Uterus (tissue), 4 donors: Measurements from ENCODE around the gene GRIK1. TPM values are rescaled to one million over a fixed set of nuclear protein-coding genes. Genes with fewer than 3 reads are reported as not detected.

Experiments used
- DNase-seq, 2 donors: peaks; one replicate each; pipeline ENCODE4 v3.0.0-alpha.2; 2019 to 2020
- H3K27ac ChIP-seq, 2 donors: fragments of 200-600 bp; sonication (generic); 1 replicate in 1 of 2; 2 replicates in 1 of 2; pipeline ENCODE4 v1.5.1; 2016 to 2018
- H3K27me3 ChIP-seq, 2 donors: fragments of 200-600 bp; sonication (generic); one replicate each; pipeline ENCODE4 v1.5.1; 2018 to 2019; ENCODE audit warnings: control low read depth in 1 of 2
- H3K36me3 ChIP-seq, 2 donors: fragments of 200-600 bp; sonication (generic); one replicate each; pipeline ENCODE4 v1.5.1; 2019; ENCODE audit warnings: control low read depth in 1 of 2
- H3K4me1 ChIP-seq, 2 donors: fragments of 200-600 bp; sonication (generic); one replicate each; pipeline ENCODE4 v1.5.1; 2018 to 2019; ENCODE audit warnings: control low read depth in 1 of 2
- H3K4me3 ChIP-seq, 2 donors: fragments of 200-600 bp; sonication (generic); 1 replicate in 1 of 2; 2 replicates in 1 of 2; pipeline ENCODE4 v1.5.1; 2018 to 2019; ENCODE audit warnings: mild to moderate bottlenecking in 1 of 2
- H3K9me3 ChIP-seq, 2 donors: fragments of 200-600 bp; sonication (generic); one replicate each; pipeline ENCODE4 v1.5.1; 2019; ENCODE audit warnings: control low read depth in 1 of 2
- CTCF ChIP-seq, 4 experiments: fragments of 200-600 bp in 2 of 4; fragments of 450-650 bp in 2 of 4; sonication (generic) in 2 of 4; IDR thresholded peaks; one replicate each; pipeline ENCODE4 v1.5.1; 2016 to 2019; ENCODE audit warnings: antibody characterized with exemption in 4 of 4, mild to moderate bottlenecking in 2 of 4, moderate library complexity in 1 of 4
- POLR2A ChIP-seq, 2 donors: fragments of 450-650 bp; IDR thresholded peaks; one replicate each; pipeline ENCODE4 v1.6.1; 2016; ENCODE audit warnings: antibody characterized with exemption in 2 of 2, mild to moderate bottlenecking in 1 of 2, moderate library complexity in 1 of 2
- intact Hi-C: fragments of 100-400 bp; cut with DNase I; formaldehyde crosslinking; loops from one replicate; pipeline ENCODE4 v1.15.1; 2023; ENCODE audit warnings: low total_unique reads
- total RNA-seq, 4 donors: library from RNA; depleted of rRNA in 3 of 4; stranded (reverse); fragments of >200 nt in 3 of 4; gene quantifications; one replicate each; pipeline versions ENCODE4 v1.1.0 to v1.2.4, GENCODE V29; 2014 to 2023
- donor health status: DM: yes; HTN: yes; CAD: no.

The GRIK1 gene
- total RNA-seq, result 1 to 10 TPM in 1 of 4 donors, under 1 TPM in 1, not detected in 2; 0.12 to 4.1 TPM

DNA sequence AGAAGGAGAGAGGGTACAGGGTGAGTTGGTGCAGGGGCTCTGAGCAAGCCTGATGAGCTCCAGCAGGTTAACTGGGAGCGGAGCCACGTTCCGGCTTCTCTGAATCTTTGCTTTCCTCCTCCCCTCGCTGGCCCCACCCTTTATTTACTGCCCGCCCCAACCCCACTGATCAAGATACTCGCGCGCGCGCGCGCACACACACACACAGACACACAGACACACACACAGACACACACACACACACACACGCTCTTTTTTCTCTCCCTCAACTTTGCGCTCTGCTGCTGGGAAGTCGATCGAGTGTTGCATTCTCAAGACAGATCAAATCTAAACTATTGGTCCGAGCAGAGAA, at the start of gene GRIK1:
TSS of gene GRIK1 (minus strand) at position 73 of the 352 bp plus-strand sequence.
- DNase-seq, result no peak
- Histone ChIP-seq H3K27me3 (peaks cover 0 to 10% of the 10 kb centered on the region in 2 donors), H3K4me3 (no peak within 1 kb of the TSS), H3K9me3 (no peaks in the 10 kb centered on the region), H3K27ac (no peak within 1 kb of the TSS), H3K36me3 (no peaks in the 10 kb centered on the region), H3K4me1 (no peaks in the 10 kb centered on the region)
- no peak for TF ChIP-seq CTCF (IDR thresholded peaks at IDR 0.05)
- TF ChIP-seq POLR2A (IDR thresholded peaks at IDR 0.05), result no peak
- intact Hi-C loops, result no loop called here

GRCh38 chr21:29987762-29988161, 48.0 kb upstream of the GRIK1 start:
- no peak for TF ChIP-seq POLR2A (IDR thresholded peaks at IDR 0.05)
- TF ChIP-seq CTCF (IDR thresholded peaks at IDR 0.05), result no peak
- DNase-seq, result no peak
- Histone ChIP-seq H3K27ac (no peak overlapping the region), H3K4me3 (no peak overlapping the region), H3K36me3 (no peaks in the 10 kb centered on the region), H3K9me3 (no peaks in the 10 kb centered on the region), H3K4me1 (no peaks in the 10 kb centered on the region), H3K27me3 (no peaks in the 10 kb centered on the region)
- intact Hi-C loops, result no loop called here

DNA sequence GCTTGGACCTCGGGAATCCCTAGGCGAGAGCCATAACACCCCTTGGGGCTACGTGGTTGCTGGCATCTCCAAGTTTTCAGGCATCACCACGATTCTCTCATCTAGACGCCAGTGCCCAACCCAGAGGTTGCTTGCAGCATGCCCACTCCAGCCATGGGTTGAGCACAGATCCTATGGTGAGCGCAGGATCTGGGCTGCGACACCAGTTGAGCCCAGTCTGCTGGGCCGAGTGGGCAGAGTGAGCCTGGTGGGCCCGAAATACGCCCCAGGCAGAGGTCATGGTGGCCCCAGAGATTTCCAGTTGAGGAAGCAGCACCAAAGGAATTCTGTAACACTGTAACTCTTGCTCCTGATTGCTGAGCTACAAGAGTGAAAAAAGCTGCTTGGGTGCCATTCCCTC, 46.1 kb upstream of the GRIK1 start:
- intact Hi-C loops, result no loop called here
- DNase-seq, result no peak
- H3K27me3 ChIP-seq, result no peaks in the 10 kb centered on the region

GRCh38 chr21:29979043-29979442, 39.2 kb upstream of the GRIK1 start:
- TF ChIP-seq POLR2A (IDR thresholded peaks at IDR 0.05) (no peak), CTCF (IDR thresholded peaks at IDR 0.05) (no peak)
- H3K4me3 ChIP-seq, result no peak overlapping the region
- H3K27ac ChIP-seq, result no peak overlapping the region
- no peaks in the 10 kb centered on the region for H3K9me3 ChIP-seq
- no peaks in the 10 kb centered on the region for H3K4me1 ChIP-seq
- no peaks in the 10 kb centered on the region for H3K27me3 ChIP-seq
- DNase-seq, result no peak
- intact Hi-C loops, result no loop called here
- no peaks in the 10 kb centered on the region for H3K36me3 ChIP-seq

More for the DNA sequence above, 46.1 kb upstream of the GRIK1 start:
- Histone ChIP-seq H3K27ac (no peak overlapping the region), H3K4me1 (no peaks in the 10 kb centered on the region), H3K9me3 (no peaks in the 10 kb centered on the region), H3K36me3 (no peaks in the 10 kb centered on the region), H3K4me3 (no peak overlapping the region)
- TF ChIP-seq CTCF (IDR thresholded peaks at IDR 0.05) (no peak), POLR2A (IDR thresholded peaks at IDR 0.05) (no peak)

- Histone ChIP-seq H3K9me3 (no peaks in the 10 kb centered on the region), H3K27me3 (no peaks in the 10 kb centered on the region), H3K36me3 (no peaks in the 10 kb centered on the region), H3K4me3 (no peak overlapping the region), H3K4me1 (no peaks in the 10 kb centered on the region), H3K27ac (no peak overlapping the region)
- DNase-seq, result no peak
- no peak for TF ChIP-seq CTCF (IDR thresholded peaks at IDR 0.05)
- no peak for TF ChIP-seq POLR2A (IDR thresholded peaks at IDR 0.05)
- intact Hi-C loops, result no loop called here
Observed at GRCh38 chr21:29975776-29976175, 36.0 kb upstream of the GRIK1 start.
